ENCODE data around the gene UBE2L5.

GRCh38 chr13:30477346-30478195, 55.3 kb downstream of the UBE2L5 start:
- TF ChIP-seq POLR2A (IDR thresholded peaks at IDR 0.05; ENCODE audit: low read depth, low read length), result no peak
- TF ChIP-seq EZH2 (IDR thresholded peaks at IDR 0.05; ENCODE audit: borderline replicate concordance, low read depth, low read length, severe bottlenecking), result no peak
- TF ChIP-seq, protein P1, sequence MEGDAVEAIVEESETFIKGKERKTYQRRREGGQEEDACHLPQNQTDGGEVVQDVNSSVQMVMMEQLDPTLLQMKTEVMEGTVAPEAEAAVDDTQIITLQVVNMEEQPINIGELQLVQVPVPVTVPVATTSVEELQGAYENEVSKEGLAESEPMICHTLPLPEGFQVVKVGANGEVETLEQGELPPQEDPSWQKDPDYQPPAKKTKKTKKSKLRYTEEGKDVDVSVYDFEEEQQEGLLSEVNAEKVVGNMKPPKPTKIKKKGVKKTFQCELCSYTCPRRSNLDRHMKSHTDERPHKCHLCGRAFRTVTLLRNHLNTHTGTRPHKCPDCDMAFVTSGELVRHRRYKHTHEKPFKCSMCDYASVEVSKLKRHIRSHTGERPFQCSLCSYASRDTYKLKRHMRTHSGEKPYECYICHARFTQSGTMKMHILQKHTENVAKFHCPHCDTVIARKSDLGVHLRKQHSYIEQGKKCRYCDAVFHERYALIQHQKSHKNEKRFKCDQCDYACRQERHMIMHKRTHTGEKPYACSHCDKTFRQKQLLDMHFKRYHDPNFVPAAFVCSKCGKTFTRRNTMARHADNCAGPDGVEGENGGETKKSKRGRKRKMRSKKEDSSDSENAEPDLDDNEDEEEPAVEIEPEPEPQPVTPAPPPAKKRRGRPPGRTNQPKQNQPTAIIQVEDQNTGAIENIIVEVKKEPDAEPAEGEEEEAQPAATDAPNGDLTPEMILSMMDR (IDR thresholded peaks at IDR 0.05; ENCODE audit: extremely low read depth in 1 of 2, insufficient read depth in 1 of 2, low read depth in 1 of 2, low read length in 2 of 2), result no peak

All from endothelial cell of umbilical vein (primary cell).